ENCODE results near the gene SEMA5A.

GRCh38 chr5:9174446-9174845 lies 371.4 kb downstream of the SEMA5A start:
- TF ChIP-seq GATA2 (IDR thresholded peaks at IDR 0.05; ENCODE audit: low read depth, low read length), result no peak
- TF ChIP-seq GATA3 (IDR thresholded peaks at IDR 0.05; ENCODE audit: low read depth, low read length), result no peak

All from SH-SY5Y (cell line).